Measurements from ENCODE around the gene KDM2B.

KDM2B gene

GRCh38 chr12:121560392-121561008, 20.3 kb downstream of the KDM2B start:
- FAIRE-seq: no peak

- FAIRE-seq: no peak
Measured at GRCh38 chr12:121558956-121559355, 21.9 kb downstream of the KDM2B start.

- no peak for FAIRE-seq
Measured at GRCh38 chr12:121550974-121551634, 29.7 kb downstream of the KDM2B start.

- no peak for FAIRE-seq
Measured at GRCh38 chr12:121549075-121549474, 31.7 kb downstream of the KDM2B start.

GRCh38 chr12:121545480-121545879, 35.3 kb downstream of the KDM2B start:
- no peak for FAIRE-seq

GRCh38 chr12:121543786-121544185, 37.0 kb downstream of the KDM2B start:
- no peak for FAIRE-seq

- FAIRE-seq: no peak
Measured at GRCh38 chr12:121539908-121540307, 40.9 kb downstream of the KDM2B start.

GRCh38 chr12:121538699-121539061, 42.1 kb downstream of the KDM2B start:
- FAIRE-seq: peak; percentile 78

- FAIRE-seq: no peak
Measured at GRCh38 chr12:121537814-121538698, 42.8 kb downstream of the KDM2B start.

GRCh38 chr12:121536899-121537813, 43.7 kb downstream of the KDM2B start:
- peak; percentile 76 for FAIRE-seq

- FAIRE-seq: peak; percentile 92
Measured at GRCh38 chr12:121536054-121536898, 44.5 kb downstream of the KDM2B start.

- no peak for FAIRE-seq
Measured at GRCh38 chr12:121535150-121536053, 45.4 kb downstream of the KDM2B start.

GRCh38 chr12:121534495-121535148, 46.2 kb downstream of the KDM2B start:
- no peak for FAIRE-seq

GRCh38 chr12:121533394-121534090, 47.3 kb downstream of the KDM2B start:
- no peak for FAIRE-seq

- no peak for FAIRE-seq
Measured at GRCh38 chr12:121532503-121533393, 48.1 kb downstream of the KDM2B start.

- no peak for FAIRE-seq
Measured at GRCh38 chr12:121531356-121531750, 49.5 kb downstream of the KDM2B start.

- no peak for FAIRE-seq
Measured at GRCh38 chr12:121530600-121531355, 50.0 kb downstream of the KDM2B start.

- FAIRE-seq: no peak
Measured at GRCh38 chr12:121529184-121529583, 51.6 kb downstream of the KDM2B start.

Data from G401.6 (cell line).